HG03039 (cell line): ENCODE measurements around the gene HIRA.
A peak's percentile ranks its signal among the peaks of the same experiment; 100 is the strongest.

Experiments
- ATAC-seq: cut with Tn5 transposase; IDR thresholded peaks from one replicate; pipeline ENCODE4 v1.9.1; 2021; ENCODE audit warnings: mild to moderate bottlenecking, moderate library complexity; ENCODE audit not compliant: unreplicated experiment

The HIRA gene, protein sequence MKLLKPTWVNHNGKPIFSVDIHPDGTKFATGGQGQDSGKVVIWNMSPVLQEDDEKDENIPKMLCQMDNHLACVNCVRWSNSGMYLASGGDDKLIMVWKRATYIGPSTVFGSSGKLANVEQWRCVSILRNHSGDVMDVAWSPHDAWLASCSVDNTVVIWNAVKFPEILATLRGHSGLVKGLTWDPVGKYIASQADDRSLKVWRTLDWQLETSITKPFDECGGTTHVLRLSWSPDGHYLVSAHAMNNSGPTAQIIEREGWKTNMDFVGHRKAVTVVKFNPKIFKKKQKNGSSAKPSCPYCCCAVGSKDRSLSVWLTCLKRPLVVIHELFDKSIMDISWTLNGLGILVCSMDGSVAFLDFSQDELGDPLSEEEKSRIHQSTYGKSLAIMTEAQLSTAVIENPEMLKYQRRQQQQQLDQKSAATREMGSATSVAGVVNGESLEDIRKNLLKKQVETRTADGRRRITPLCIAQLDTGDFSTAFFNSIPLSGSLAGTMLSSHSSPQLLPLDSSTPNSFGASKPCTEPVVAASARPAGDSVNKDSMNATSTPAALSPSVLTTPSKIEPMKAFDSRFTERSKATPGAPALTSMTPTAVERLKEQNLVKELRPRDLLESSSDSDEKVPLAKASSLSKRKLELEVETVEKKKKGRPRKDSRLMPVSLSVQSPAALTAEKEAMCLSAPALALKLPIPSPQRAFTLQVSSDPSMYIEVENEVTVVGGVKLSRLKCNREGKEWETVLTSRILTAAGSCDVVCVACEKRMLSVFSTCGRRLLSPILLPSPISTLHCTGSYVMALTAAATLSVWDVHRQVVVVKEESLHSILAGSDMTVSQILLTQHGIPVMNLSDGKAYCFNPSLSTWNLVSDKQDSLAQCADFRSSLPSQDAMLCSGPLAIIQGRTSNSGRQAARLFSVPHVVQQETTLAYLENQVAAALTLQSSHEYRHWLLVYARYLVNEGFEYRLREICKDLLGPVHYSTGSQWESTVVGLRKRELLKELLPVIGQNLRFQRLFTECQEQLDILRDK

GRCh38 chr22:19431649-19432132 lies at the start of gene HIRA:
Gene HIRA (minus strand): TSS chr22:19431733. CDS start chr22:19431476, 257 bp downstream.
- peak; percentile 37 for ATAC-seq

GRCh38 chr22:19480789-19481188 lies 49.3 kb upstream of the HIRA start:
- ATAC-seq = no peak

- ATAC-seq = no peak
Measured at GRCh38 chr22:19480173-19480568, 48.6 kb upstream of the HIRA start.

GRCh38 chr22:19479355-19480172 lies 48.0 kb upstream of the HIRA start, which contains the start of gene CDC45:
Gene CDC45 (plus strand): TSS chr22:19479920. CDS start chr22:19479969, 49 bp downstream.
- peak; percentile 76 for ATAC-seq

- ATAC-seq = peak; percentile 40
Measured at GRCh38 chr22:19478901-19479354, 47.4 kb upstream of the HIRA start, which contains the start of gene UFD1. Gene UFD1 (minus strand): TSS chr22:19479193. CDS start chr22:19479085, 108 bp downstream.

- ATAC-seq = no peak
Measured at GRCh38 chr22:19478045-19478900, 46.7 kb upstream of the HIRA start.

DNA sequence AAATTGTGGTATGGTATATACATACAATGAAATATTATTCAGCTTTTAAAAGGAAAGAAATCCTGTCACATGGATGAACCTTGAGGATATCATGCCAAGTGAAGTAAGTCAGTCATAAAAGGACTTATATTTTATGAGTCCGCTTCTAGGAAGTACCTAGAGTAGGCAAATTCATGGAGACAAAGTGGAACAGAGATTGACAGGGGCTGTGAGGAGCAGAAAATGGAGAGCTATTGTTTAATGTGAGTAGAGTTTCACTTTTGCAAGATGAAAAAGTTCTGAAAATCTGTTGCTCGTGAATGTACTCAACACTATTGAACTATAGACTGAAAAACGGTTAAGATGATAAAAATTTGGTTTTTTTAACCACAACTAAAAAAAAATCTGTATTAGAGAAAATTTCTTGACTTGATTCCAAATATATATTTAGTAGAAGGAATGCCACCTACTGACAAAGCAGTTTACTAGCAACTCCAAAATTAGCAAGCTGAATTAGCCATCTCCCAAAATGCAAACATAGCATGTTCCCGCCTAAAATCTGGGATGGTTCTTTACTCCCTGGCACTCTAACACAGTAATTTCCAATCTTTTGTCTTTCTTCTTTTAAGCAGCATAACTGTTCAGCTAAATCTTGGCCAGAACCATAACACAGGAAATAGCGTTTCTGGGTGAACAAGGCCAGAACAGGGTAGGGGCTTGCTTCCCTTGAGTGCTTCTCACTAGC lies 46.0 kb upstream of the HIRA start:
- no peak for ATAC-seq

DNA sequence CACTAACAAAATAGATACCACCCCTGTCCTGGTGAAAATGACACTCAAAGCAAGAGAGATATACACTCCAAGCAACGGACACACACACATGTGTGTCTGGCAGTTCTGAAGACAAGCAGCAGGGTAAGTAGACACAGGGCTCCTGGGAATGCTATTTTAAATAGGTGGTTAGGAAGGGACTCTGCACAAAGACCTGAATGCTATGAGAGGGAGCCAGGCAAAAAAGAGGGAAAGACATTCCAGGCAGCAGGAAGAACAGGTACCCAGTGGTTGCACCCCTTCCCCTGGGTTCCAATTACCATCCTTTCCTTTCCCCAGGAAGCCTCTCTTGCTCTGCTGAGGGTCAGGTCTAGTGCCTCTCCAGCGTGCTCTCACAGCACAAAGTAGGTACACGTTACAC lies 44.5 kb upstream of the HIRA start:
- ATAC-seq = no peak

GRCh38 chr22:19473578-19473977 lies 42.0 kb upstream of the HIRA start:
- ATAC-seq = no peak

GRCh38 chr22:19472233-19472632 lies 40.7 kb upstream of the HIRA start:
- ATAC-seq = no peak

DNA sequence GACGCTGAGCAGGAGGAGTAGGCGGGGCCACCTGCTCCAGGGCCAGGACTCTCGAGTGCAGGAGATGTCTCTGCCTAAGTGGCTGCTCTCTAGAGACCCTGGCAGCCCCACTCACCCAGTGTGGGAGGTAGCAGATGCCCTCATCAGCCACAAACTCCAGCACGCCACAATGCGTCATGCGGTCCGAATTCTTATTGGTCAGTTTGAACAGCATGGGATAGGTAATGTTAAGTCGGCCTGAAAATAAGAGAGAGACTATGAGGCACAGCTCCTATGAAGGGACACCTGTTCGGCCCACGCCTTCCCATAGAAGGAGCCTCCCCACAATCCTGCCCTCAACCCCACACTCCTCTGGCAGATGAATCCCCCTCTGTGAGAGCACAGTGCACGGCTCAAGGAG lies 40.0 kb upstream of the HIRA start:
- ATAC-seq = no peak

- no peak for ATAC-seq
Measured at GRCh38 chr22:19470010-19470409, 38.5 kb upstream of the HIRA start.

DNA sequence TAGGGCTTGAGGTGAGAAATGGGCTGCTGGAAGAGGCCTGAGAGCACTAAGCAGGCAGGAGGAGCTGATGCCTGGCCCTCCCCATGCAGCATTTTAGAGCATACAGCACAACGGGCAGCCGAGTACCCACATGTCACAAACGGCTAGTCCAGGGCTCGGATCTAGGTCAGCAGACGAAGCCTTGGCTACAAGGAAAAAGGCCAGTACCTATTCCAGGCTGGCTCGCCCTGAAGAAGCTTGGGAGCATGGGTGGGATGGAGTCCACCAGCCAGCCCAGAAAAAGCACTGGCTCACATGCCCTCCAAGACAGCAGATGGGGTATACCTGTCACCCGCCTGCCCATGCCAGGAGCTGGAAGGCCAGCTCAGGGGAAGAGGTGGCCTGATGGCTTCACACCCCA lies 37.9 kb upstream of the HIRA start:
- ATAC-seq = no peak

- ATAC-seq = no peak
Measured at GRCh38 chr22:19467912-19468311, 36.4 kb upstream of the HIRA start.

- ATAC-seq = no peak
Measured at GRCh38 chr22:19466848-19467752, 35.6 kb upstream of the HIRA start.

- ATAC-seq = no peak
Measured at GRCh38 chr22:19466126-19466716, 34.7 kb upstream of the HIRA start.

- no peak for ATAC-seq
Measured at GRCh38 chr22:19464975-19465374, 33.4 kb upstream of the HIRA start.
